Subcutaneous abdominal adipose tissue (tissue), 5 donors: ENCODE data around the gene NR6A1.

Experiments used
- H3K27ac ChIP-seq: one replicate; pipeline ENCODE4 v1.7.0; 2013; ENCODE audit warnings: low read depth, mild to moderate bottlenecking, inconsistent platforms, low read length, moderate library complexity
- H3K27me3 ChIP-seq, 5 donors: one replicate each; pipeline ENCODE4 v1.7.0; 2013; ENCODE audit warnings: low read length in 5 of 5, inconsistent platforms in 1 of 5; ENCODE audit not compliant: control insufficient read depth in 5 of 5, insufficient read depth in 4 of 5
- H3K36me3 ChIP-seq, 5 donors: one replicate each; pipeline ENCODE4 v1.7.0; 2013; ENCODE audit warnings: low read length in 5 of 5; ENCODE audit not compliant: control insufficient read depth in 5 of 5, insufficient read depth in 5 of 5
- H3K4me1 ChIP-seq, 5 donors: one replicate each; pipeline ENCODE4 v1.7.0; 2013; ENCODE audit warnings: low read length in 5 of 5, mild to moderate bottlenecking in 3 of 5, moderate library complexity in 1 of 5; ENCODE audit not compliant: control insufficient read depth in 5 of 5, insufficient read depth in 5 of 5
- H3K4me3 ChIP-seq, 5 donors: one replicate each; pipeline ENCODE4 v1.7.0; 2013; ENCODE audit warnings: low read length in 5 of 5, low read depth in 1 of 5
- H3K9ac ChIP-seq, 5 donors: one replicate each; pipeline ENCODE4 v1.7.0; 2013; ENCODE audit warnings: low read length in 5 of 5, mild to moderate bottlenecking in 4 of 5, moderate library complexity in 3 of 5
- H3K9me3 ChIP-seq, 5 donors: one replicate each; pipeline ENCODE4 v1.7.0; 2013; ENCODE audit warnings: low read length in 5 of 5; ENCODE audit not compliant: control insufficient read depth in 5 of 5
- donor health status: healthy.
- donor health status: healthy.
- donor health status: healthy.
- donor health status: healthy.
- donor health status: healthy.

The NR6A1 gene

GRCh38 chr9:124683043-124683442 is 88.1 kb downstream of the NR6A1 start:
- Histone ChIP-seq H3K4me3 (no peak overlapping the region), H3K27ac (no peak overlapping the region), H3K36me3 (no peaks in the 10 kb centered on the region), H3K9me3 (no peaks in the 10 kb centered on the region), H3K9ac (no peak overlapping the region), H3K27me3 (no peaks in the 10 kb centered on the region), H3K4me1 (peaks cover 0 to 8% (median 0%) of the 10 kb centered on the region in 5 donors)

GRCh38 chr9:124680714-124681390 is 90.3 kb downstream of the NR6A1 start:
- H3K9ac ChIP-seq, result no peak overlapping the region
- no peaks in the 10 kb centered on the region for H3K9me3 ChIP-seq
- no peaks in the 10 kb centered on the region for H3K27me3 ChIP-seq

GRCh38 chr9:124680049-124680448 is 91.1 kb downstream of the NR6A1 start:
- no peak overlapping the region for H3K9ac ChIP-seq
- no peaks in the 10 kb centered on the region for H3K36me3 ChIP-seq
- peaks cover 0 to 12% (median 0%) of the 10 kb centered on the region in 5 donors for H3K4me1 ChIP-seq
- H3K27ac ChIP-seq, result no peak overlapping the region
- no peaks in the 10 kb centered on the region for H3K27me3 ChIP-seq
- H3K9me3 ChIP-seq, result no peaks in the 10 kb centered on the region
- no peak overlapping the region for H3K4me3 ChIP-seq

More at GRCh38 chr9:124680714-124681390, 90.3 kb downstream of the NR6A1 start:
- Histone ChIP-seq H3K4me1 (peaks cover 0 to 7% (median 0%) of the 10 kb centered on the region in 5 donors), H3K4me3 (no peak overlapping the region), H3K36me3 (no peaks in the 10 kb centered on the region), H3K27ac (no peak overlapping the region)

- no peak overlapping the region for H3K27ac ChIP-seq
- H3K4me1 ChIP-seq, result peaks cover 0 to 12% (median 0%) of the 10 kb centered on the region in 5 donors
- no peaks in the 10 kb centered on the region for H3K27me3 ChIP-seq
- no peak overlapping the region for H3K9ac ChIP-seq
- H3K9me3 ChIP-seq, result no peaks in the 10 kb centered on the region
- H3K36me3 ChIP-seq, result no peaks in the 10 kb centered on the region
- H3K4me3 ChIP-seq, result no peak overlapping the region
Measured at GRCh38 chr9:124676159-124676551, 95.0 kb downstream of the NR6A1 start.

GRCh38 chr9:124675261-124676158 is 95.6 kb downstream of the NR6A1 start:
- Histone ChIP-seq H3K27me3 (no peaks in the 10 kb centered on the region), H3K9ac (no peak overlapping the region), H3K27ac (no peak overlapping the region), H3K36me3 (no peaks in the 10 kb centered on the region), H3K9me3 (no peaks in the 10 kb centered on the region), H3K4me1 (peaks cover 0 to 12% (median 0%) of the 10 kb centered on the region in 5 donors), H3K4me3 (no peak overlapping the region)

- Histone ChIP-seq H3K9ac (no peak overlapping the region), H3K27me3 (no peaks in the 10 kb centered on the region), H3K9me3 (no peaks in the 10 kb centered on the region), H3K27ac (no peak overlapping the region), H3K4me1 (peaks cover 0 to 12% (median 0%) of the 10 kb centered on the region in 5 donors), H3K36me3 (no peaks in the 10 kb centered on the region), H3K4me3 (no peak overlapping the region)
Measured at GRCh38 chr9:124674651-124675050, 96.5 kb downstream of the NR6A1 start.

GRCh38 chr9:124673063-124673462 is 98.0 kb downstream of the NR6A1 start:
- H3K27me3 ChIP-seq, result no peaks in the 10 kb centered on the region
- no peaks in the 10 kb centered on the region for H3K36me3 ChIP-seq
- H3K9me3 ChIP-seq, result no peaks in the 10 kb centered on the region
- H3K9ac ChIP-seq, result no peak overlapping the region
- no peak overlapping the region for H3K27ac ChIP-seq
- H3K4me1 ChIP-seq, result peaks cover 0 to 12% (median 0%) of the 10 kb centered on the region in 5 donors
- no peak overlapping the region for H3K4me3 ChIP-seq

GRCh38 chr9:124671861-124672260 is 99.2 kb downstream of the NR6A1 start:
- H3K9me3 ChIP-seq, result no peaks in the 10 kb centered on the region
- no peak overlapping the region for H3K27ac ChIP-seq
- no peak overlapping the region for H3K4me3 ChIP-seq
- H3K9ac ChIP-seq, result no peak overlapping the region
- peaks cover 0 to 12% (median 0%) of the 10 kb centered on the region in 5 donors for H3K4me1 ChIP-seq
- H3K27me3 ChIP-seq, result no peaks in the 10 kb centered on the region
- no peaks in the 10 kb centered on the region for H3K36me3 ChIP-seq

GRCh38 chr9:124666642-124667041 is 104.5 kb downstream of the NR6A1 start:
- no peaks in the 10 kb centered on the region for H3K36me3 ChIP-seq
- H3K4me3 ChIP-seq, result no peak overlapping the region
- no peak overlapping the region for H3K27ac ChIP-seq
- no peaks in the 10 kb centered on the region for H3K4me1 ChIP-seq
- no peaks in the 10 kb centered on the region for H3K27me3 ChIP-seq
- H3K9me3 ChIP-seq, result no peaks in the 10 kb centered on the region
- H3K9ac ChIP-seq, result no peak overlapping the region

GRCh38 chr9:124665391-124666058 is 105.6 kb downstream of the NR6A1 start:
- Histone ChIP-seq H3K9ac (no peak overlapping the region), H3K27ac (no peak overlapping the region), H3K4me1 (peaks cover 0 to 2% (median 2%) of the 10 kb centered on the region in 5 donors), H3K9me3 (no peaks in the 10 kb centered on the region), H3K4me3 (no peak overlapping the region), H3K27me3 (no peaks in the 10 kb centered on the region), H3K36me3 (no peaks in the 10 kb centered on the region)
